Measurements from ENCODE around the gene BUB1.
"Not testable (repeated sequence)": the region's sequence is repeated elsewhere in the genome, so short reads cannot be mapped to it uniquely, and the experiment has no call there.

The BUB1 gene

DNA sequence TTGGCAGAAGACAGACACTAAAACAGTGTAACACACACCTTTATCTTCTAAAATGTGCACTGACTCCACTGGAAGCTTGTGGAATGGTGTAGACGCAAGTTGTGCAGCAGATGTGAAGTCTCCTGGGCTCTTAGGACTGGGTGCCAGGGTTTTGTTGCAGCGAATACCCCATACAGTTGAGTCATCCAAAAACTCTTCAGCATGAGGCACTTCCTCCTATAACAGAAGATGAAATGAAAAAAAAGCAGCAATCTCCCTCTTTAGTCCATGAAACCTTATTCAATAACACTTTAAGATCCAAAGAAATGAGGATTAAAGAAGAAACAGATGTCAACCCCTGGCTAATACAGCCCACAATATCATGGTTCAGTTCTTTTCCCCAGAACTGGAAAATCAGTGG lies 22.2 kb downstream of the BUB1 start:
- no peak for DNase-seq (ENCODE audit: low spot score)

DNA sequence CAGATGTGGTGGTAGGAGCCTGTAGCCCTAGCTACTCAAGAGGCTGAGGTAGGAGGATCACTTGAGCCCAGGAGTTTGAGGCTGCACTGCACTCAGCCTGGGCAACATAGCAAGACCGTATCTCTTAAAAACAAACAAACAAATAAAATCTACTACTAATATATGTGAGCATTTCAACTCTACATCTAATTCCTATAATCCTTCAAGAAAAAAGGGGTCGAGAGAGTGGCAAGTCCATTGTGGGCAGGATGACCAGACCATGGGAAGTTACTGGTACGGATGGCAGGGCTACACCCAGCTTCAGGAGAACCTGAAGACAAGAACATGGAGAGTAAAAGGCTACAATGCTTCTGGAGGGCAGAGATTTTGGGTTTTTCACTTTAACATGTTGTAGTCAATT lies 24.0 kb downstream of the BUB1 start:
- no peak for DNase-seq (ENCODE audit: low spot score)

DNA sequence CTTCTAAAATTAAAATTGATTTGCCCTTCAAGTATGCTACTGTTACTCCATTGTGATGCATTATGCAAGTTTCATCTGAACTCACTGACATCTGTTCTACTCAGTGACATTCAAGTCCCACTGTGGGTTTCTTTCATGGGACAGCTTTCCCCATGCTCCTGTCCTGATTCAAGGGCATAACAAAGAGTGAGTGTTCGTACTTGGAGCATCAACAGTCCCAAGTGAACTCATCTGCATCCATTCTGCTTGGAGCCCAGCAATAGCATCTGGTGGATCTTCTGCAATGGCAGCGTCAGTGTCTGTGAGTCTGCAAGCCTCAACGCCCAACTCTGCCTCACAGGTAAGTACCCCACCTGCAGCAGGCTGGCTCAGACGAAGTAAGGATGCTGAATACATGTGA lies 27.5 kb downstream of the BUB1 start:
- DNase-seq (ENCODE audit: low spot score): no peak

DNA sequence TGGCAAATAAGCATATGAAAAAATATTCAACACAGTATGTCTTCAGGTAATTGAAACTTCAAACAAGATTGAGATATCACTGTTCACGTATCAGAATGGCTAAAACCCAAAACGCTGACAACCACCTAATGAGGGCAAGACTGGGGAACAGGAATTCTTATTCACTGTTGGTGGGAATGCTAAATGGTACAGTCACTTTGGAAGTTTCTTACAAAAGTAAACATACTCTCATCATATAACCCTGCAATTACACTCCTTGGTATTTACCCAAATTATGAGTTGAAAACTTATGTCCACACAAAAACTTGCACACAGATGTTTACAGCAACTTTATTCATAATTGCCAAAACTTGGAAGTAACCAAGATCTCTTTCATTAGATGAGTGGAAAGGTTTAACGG lies 30.1 kb downstream of the BUB1 start:
- DNase-seq (ENCODE audit: low spot score): no peak

DNA sequence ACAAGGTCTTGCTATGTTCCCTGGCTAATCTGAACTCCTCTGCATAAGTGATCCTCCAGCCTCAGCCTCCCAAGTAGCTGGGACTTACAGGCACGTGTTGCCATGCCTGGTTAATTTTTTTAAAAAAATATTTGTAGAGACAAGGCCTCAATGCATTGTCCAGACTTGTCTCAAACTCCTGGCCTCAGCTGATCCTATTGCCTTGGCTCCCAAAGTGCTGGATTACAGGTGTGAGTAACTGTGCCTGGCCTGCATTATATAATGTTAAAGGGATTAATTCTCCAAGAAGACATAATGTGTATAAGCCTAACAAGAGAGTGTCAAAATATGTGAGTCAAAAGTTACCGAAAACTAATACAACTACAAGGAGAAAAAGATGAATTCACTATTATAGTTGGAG lies 32.2 kb downstream of the BUB1 start:
- no peak for DNase-seq (ENCODE audit: low spot score)

DNA sequence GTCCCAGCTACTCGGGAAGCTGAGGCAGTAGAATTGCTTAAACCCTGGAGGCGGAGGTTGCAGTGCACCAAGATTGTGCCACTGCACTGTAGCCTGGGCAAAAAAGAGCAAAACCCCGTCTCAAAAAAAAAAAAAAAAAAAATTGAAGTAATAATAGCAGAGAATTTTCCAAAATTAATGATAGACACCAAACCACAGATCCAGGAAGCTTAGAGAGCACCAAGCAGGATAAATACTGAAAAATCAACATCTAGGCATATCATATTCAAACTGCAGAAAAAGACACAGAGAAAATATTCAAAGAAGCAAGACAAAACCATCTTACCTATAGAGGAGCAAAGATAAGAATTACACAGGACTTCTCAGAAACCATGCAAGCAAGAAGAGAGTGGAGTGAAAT lies 33.5 kb downstream of the BUB1 start:
- no peak for DNase-seq (ENCODE audit: low spot score)

DNA sequence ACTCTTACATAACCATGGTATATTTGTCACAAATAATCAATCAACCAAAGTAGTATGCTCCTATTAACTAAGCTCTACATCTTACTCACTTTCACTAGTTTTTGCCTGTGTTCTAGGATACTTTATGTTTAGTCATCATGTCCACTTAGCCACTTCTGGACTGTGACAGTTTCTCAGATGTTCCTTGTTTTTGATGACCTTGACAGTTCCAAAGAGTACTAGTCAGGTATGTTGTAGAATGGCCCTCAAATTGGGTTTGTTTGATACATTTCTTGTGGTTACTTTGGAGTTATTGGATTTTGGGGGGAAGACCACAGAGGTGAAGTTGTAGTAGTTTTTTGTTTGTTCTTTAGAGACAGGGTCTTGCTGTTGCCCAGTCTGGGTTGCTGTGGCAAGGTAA lies 35.5 kb downstream of the BUB1 start:
- DNase-seq (ENCODE audit: low spot score): no peak

DNA sequence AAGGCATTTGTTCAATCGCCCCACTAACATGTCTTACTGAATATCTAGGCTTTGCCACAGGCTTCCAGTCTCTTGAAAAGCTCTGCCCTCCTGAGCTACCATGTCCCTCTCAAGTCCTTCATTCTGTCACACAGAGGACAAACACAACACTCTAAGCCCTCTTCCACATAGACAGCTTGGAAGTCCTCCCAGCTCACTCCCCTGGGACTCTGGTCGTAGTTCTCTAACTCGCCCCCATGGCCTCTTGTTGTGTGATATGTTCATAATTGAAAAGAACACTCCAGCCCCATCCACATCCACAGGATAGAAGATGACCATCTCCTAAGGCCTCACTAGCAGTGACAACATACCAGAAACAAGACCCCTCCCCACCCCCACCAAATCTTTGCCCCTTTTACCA lies 37.9 kb downstream of the BUB1 start:
- no peak for DNase-seq (ENCODE audit: low spot score)

DNA sequence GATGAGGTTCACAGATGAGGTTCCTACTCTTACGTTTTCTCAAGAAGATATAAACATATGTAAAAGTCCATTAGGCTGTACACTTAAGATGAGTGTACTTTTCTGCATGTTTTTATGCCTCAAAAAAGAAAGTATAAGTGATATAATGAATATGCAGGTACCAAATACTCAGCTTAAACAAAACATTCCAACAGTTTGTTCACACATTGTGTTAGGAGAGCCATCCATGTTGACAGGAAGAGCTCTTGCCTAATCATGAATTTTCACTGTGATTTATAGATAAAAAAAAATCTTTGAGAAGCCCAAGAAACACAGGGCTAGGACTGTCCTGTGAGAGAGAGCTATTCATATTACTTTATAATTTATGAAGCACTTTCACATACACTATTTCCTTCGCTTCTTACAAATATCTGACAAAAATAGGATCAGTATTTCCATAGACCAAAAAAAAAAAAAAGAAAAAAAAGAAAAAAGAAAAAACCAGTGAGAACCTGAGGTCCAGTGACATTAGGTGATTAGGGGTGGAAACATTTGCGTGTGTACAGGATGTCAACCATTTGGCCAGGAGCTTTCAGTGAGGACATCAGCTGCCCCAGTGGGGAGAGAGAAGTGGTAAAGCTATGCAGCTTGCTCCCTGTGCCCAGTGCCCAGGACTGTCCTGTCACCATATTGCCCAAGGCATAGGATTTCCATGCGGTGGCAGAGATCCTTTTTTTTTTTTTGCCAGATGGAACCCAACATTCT lies 38.7 kb downstream of the BUB1 start:
- DNase-seq (ENCODE audit: low spot score): no peak

DNA sequence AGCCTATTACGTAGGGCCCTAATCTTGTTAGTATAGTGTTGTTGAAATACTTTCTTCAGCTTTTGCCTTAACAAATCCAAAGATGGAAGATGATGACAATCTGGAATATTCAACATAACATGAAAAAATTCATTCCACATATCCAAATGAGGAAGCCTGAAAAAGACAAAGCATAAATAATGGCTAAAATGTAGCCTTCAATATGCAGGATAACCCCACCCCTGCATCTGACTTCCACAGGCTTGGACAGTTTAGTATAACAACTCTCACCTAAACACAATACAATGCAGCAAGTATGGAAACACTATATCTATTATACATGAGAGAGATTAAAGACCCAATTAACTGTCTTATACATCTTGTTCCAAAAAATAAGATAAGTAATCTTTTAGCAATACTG lies 39.9 kb downstream of the BUB1 start:
- DNase-seq (ENCODE audit: low spot score): no peak

DNA sequence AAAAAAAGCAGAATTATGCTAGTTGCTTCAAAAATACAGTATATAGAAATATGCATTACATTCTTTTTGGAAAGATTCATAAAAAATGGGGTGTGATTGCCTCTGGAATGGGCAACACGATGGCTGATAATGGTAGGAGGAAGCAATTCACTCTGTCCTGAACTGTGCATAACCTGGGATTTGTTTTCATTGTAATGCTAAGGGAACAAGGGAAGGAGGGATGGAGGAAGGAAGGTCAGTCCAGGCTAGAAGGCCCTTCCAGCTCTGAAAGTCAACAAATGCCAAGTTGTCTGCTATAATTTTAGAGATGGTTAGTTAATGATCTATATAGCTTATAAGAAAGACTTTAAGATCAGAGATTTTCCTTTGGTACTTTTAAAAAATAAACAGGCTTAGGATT lies 40.8 kb downstream of the BUB1 start:
- DNase-seq (ENCODE audit: low spot score): no peak

DNA sequence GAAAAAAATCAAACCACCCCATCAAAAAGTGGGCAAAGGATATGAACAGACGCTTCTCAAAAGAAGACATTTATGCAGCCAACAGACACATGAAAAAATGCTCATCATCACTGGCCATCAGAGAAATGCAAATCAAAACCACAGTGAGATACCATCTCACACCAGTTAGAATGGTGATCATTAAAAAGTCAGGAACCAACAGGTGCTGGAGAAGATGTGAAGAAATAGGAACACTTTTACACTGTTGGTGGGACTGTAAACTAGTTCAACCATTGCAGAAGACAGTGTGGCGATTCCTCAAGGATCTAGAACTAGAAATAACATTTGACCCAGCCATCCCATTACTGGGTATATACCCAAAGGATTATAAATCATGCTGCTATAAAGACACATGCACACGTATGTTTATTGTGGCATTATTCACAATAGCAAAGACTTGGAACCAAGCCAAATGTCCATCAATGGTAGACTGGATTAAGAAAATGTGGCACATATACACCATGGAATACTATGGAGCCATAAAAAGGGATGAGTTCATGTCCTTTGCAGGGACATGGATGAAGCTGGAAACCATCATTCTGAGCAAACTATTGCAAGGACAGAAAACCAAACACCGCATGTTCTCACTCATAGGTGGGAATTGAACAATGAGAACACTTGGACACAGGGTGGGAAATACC lies 41.8 kb downstream of the BUB1 start:
- not testable (repeated sequence) for DNase-seq (ENCODE audit: low spot score)

DNA sequence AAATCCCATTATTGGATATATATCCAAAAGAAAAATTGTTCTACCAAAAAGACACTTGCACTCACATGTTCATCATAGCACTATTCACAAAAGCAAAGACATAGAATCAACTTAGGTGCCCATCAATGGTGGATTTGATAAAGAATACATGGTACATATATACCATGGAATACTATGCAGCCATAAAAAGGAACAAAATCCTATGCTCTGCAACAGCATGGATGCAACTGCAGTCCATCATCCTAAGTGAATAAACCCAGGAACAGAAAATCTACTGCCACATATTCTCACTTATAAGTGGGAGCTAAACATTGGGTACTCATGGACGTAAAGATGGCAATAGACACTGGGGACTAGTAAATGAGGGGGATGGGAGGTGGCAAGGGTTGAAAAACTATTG lies 50.5 kb downstream of the BUB1 start:
- DNase-seq (ENCODE audit: low spot score): not testable (repeated sequence)

DNA sequence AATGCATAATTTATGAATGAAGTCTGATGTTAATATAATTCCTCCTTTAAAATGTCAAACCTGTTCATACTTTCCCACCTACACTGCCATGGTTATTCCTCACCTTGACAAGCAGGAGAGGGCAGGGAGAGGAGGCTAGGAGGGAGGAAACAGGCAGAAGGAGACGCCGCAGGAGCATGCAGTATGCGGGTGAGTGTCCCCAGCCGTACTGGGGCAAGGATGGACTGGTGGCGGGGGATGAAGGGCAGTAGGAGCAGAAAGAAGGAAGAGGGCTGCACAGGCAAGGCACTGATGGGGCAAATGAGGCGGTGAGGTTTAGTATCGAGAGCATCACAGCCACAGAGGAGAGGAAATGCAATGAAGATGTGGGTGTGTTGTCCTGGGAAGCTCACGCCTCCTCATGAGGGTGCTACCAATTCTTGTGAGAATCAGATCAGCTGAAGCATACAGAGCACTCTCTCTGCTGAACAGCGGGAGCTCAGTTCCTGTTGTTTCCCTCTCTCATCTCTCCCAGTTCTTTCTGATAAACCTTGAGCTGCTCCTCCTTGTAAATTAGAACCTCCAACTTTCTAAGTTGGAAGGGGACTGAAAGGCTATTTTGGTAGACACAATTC lies 58.4 kb downstream of the BUB1 start:
- DNase-seq (ENCODE audit: low spot score): not testable (repeated sequence)

DNA sequence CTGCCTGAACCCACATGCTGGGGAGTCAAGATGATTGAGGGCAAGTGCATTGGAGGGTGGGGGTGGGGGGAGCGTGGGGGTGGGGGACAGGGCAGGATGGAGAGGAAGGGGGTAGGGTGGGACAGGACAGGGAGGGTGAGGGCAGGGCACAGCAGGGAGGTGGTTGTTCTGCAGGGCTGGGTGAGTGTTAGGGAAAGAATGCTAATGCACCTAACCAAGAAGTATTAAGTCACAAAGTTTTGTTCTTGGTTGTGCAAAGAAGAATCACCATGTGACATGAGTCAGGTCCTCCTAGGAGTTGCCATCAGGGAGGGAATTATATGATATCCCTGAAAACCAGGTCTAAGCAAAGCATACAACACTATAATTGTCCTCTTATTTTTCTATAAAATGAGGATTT lies 63.9 kb downstream of the BUB1 start:
- not testable (repeated sequence) for DNase-seq (ENCODE audit: low spot score)

DNA sequence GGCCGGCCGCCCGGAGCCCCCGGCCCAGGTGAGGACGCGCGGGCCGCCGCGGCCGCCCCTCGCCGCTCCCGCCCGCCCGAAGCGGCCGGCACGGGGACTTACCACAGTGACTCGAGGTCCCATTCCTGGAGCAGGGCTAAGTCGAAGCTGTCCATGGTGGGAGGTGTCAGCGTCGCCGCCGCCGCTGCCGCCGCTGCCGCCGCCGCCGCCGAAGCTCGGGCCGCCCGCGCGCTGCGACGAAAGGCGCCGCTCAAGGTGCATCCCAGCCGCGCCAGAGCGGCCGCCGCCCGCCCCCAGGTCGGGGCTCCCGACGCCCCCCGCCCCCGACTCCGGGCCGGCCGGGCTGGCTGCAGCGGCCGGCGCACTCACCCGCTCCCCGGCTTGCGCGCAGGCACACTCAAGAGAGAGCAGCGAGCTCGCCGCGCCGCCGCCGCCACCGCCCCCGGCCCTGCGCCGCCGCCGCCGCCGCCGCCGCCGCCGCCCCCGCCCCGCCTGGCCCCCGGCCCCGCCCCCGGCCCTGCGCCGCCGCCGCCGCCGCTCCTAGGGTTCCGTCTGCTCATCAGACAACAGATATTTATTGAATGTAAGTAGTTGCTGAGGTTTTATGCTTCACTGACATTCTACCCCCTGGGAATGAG lies 67.1 kb downstream of the BUB1 start:
- DNase-seq (ENCODE audit: low spot score): not testable (repeated sequence)

DNA sequence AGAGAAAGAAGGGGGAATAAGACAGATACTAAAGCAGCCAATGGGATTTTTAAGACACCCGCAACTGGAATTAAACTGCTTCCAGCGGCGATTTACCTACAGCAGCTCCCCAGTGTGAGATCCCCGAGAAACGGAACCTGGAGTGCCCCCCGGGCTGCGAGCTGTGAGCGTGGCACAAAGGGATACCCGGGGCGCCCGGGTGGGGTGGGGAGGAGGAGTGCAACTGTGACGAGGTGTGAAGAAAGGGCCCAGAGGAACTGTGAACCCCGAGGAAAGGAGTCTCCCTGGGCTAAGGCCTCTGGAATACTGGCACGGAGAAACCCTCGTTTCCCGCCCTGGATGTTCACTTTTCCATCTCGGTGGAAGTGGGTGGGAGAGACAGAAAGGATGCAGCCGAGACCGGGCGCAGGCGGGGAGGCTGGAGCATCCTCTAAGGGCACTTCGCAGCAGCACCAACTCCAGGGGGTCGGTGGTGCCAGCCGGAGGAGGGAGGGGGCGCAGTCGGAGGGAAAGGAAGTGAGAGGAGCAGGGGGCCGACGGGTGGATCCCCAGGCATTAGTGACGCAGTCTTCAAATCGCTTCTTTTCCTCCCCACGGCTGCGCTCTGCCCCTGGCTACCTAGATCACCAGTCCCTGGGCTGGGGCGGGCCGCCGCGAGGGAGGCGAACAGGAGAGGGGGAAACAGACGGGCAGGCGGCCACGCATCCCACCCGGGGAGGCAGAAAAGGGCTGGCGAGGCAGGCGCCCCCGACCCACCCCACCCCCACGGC lies 67.8 kb downstream of the BUB1 start:
- DNase-seq (ENCODE audit: low spot score): not testable (repeated sequence)

DNA sequence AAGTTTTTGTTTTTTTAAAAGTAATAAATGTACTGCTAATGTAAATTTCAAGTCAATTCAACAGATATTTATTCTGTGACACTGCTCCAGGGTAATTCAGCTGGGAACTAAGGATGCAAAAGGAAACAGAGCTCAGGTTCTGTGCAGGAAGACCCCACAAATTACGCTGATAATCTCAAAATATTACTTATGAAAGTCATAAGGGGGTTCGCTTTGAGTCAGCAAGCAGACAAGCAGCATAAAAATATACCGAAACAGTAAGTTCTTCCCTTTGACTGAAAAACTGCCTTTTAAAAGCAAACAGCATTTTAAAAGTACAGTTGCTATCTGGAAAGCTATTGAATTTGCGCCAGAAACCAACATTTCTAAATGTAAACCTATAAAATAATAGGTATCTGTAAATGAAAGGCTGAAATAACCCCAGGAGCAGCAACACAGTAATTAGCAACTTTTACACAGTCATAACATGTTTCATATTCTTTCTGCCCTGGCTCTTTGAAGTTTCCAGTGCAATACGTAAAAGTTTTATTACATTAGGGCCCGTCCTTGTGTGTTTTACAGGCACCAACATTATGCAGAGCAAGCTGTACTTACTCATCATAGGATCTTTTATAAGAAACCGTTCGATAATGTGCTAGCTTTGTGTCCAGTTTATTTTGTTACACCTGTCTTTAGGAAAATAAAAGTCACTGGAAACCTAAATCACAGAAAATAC lies 68.9 kb downstream of the BUB1 start:
- DNase-seq (ENCODE audit: low spot score): not testable (repeated sequence)

DNA sequence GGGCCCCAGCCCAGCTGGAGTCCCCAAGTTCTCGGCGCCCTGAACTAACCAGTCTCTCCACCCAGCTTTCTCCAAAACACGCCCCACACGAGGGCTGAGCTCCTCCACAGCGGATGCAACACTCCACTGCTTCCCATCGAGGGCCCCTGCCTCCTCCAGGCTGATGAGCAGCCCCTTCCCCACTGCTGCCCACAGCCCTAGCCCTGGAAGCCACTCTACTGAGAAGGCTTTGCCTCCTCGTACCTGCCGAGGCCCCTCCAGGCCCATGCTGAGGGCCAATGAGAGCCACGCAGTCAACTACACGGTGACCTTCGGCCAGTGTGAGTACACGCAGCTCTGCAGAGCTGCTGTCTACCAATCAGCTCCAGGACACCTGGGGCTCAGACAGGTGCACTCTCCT lies 72.8 kb downstream of the BUB1 start:
- DNase-seq (ENCODE audit: low spot score): not testable (repeated sequence)

DNA sequence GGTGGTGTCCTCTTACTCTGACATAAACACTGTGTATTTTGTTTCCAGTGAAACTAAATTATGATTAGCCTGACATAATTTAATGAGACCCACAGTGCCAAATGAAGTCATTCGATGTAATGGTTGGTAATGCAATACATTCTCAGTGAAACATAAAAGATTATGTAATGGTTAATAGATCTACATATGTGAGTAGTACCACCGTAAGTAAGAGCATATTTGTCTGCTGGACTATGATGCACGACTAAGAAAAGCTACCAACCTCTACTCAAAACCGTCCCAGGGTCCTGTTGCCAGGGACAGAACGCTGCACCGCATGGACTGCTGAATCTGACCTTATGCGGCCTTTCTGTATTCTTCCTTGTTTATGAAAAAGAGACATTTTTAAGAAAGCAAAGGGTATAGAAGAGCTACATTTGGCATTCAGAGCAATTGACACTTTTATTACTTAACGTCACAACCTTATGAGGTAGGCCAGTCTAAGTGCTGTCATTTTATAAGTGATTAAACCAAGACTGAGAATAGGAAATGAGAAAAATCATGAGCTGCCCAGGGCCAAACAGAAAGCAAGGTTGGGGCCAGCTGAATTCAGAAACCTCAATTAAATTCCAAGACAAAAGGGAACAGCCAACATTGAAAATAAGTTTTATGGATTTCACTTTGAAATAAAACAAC lies 73.8 kb downstream of the BUB1 start:
- DNase-seq (ENCODE audit: low spot score): not testable (repeated sequence)

DNA sequence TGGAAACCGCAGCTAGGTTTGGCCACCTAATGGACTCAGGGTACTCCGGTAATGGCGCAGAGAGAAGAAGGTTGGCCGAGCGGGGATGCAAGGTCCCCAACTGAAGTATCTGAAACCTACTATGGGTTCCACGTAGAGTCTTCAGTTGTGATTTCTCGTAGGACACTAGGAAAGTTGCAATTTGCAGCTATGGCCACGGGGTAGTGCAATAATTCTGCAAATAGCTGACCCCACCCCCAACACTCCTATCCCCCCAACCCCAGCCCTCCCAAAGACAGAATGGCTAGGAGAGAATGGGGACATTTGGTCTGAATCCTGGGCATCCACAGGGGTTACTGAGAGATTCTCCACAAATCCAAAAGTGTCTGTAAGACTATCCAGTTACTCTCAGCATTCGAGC lies 75.7 kb downstream of the BUB1 start:
- DNase-seq (ENCODE audit: low spot score): not testable (repeated sequence)
